GM19468 (cell line): ENCODE results near the gene SLC25A21.
"Not testable (repeated sequence)": the region's sequence is repeated elsewhere in the genome, so short reads cannot be mapped to it uniquely, and the experiment has no call there.

ENCODE experiments used
- ATAC-seq: cut with Tn5 transposase; IDR thresholded peaks from one replicate; pipeline ENCODE4 v1.9.1; 2021; ENCODE audit warnings: mild to moderate bottlenecking, moderate library complexity, moderate number of reproducible peaks; ENCODE audit not compliant: unreplicated experiment; ENCODE audit errors: extremely low read depth

Gene SLC25A21

DNA sequence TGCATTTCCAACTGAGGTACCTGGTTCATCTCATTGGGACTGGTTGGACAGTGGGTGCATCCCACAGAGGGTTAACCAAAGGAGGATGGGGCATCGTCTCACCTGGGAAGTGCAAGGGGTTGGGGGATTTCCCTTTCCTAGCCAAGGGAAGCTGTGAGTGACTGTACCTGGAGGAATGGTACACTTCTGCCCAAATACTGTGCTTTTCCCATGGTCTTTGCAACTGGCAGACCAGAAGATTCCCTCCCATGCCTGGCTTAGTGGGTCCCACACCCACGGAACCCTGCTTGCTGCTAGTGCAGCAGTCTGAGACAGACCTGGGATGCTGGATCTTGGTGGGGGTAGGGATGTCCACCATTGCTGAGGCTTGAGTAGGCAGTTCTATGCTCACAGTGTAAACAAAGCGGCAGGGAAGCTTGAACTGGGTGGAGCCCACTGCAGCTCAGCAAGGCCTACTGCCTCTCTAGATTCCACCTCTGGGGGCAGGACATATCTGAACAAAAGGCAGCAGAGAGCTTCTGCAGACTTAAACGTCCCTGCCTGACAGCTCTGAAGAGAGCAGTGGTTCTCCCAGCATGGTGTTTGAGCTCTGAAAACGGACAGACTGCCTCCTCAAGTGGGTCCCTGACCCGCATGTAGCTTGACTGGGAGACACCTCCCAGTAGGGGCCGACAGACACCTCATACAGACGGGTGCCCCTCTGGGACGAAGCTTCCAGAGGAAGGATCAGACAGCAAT, 15.6 kb upstream of the SLC25A21 start:
- ATAC-seq, result not testable (repeated sequence)

DNA sequence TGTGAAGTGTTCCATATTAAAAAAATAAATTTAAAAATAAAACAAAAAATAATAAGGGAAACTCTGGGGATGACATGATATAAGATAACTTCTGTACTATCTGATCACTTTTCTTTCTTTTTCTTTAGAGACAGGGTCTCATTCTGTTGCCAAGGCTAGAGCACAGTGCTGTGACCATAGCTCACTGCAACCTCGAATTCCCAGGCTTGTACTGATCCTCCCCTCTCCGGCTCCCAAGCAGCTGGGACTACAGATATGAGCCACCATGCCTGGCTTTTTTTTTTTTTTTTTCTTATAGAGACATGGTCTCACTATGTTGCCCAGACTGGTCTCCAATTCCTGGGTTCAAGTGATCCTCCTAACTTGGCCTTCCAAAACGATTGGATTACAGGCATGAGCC, 14.9 kb upstream of the SLC25A21 start:
- no peak for ATAC-seq

DNA sequence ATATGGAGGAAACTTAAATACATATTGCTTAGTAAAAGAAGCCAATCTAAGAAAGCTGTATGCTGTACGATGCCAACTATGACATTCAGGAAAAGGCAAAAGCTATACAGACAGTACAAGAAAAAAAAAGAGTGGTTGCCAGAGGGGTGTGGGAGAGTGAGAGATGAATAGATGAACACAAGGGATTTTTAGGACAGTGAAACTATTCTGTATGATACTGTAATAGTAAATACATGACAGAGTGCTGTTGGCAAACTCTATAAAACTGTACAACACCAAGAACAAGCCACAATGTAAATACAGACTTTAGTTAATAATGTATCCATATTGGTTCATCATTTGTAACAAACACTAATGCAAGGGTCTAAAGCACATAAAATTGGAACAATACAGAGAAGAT, 14.5 kb upstream of the SLC25A21 start:
- no peak for ATAC-seq

DNA sequence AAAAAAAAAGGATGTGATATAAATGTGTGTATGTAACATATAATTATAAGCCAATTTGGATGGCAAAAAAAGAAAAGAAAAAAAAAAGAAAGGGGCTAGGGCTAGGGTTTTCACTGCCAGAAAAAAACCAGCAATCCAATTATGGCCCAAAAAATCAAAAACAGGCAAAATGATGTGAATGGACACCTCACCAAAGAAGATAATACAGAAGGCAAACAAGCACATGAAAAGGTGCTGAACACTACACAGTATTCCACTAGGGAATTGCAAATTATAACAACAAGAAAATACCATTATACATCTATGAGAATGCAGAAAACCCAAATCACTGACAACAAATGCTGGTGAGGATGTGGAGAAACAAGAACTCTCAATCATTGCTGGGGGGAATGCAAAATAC, 13.3 kb upstream of the SLC25A21 start:
- ATAC-seq, result no peak

DNA sequence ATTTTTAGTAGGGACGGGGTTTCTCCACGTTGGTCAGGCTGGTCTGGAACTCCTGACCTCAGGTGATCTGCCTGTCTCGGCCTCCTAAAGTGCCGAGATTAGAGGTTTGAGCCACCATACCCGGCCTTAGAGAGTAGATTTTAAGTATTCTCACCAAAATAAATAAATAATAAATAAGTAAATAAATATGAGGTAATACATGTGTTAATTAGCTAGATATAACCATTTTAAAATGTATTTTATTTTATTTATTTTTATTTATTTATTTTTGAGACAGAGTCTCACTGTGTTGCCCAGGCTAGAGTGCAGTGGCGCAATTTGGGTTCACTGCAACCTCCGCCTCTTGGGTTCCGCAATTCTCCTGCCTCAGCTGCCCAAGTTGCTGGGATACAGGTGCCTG, 12.1 kb upstream of the SLC25A21 start:
- ATAC-seq, result not testable (repeated sequence)

DNA sequence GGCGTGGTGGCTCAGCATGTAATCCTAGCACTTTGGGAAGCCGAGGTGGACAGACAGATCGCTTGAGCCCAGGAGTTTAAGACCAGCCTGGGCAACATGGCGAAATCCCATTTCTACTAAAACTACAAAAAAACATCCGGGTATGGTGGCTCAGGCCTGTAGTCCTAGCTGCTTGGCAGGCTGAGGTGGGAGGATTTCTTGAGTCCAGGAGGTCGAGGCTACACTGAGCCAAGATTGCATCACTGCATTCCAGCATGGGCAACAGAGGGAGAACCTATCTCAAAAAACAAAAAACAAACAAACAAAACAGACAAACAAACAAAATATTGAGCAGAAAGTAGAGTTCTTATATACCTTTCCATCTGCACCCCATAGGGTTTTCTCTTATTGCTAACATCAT, 9.0 kb upstream of the SLC25A21 start:
- no peak for ATAC-seq

DNA sequence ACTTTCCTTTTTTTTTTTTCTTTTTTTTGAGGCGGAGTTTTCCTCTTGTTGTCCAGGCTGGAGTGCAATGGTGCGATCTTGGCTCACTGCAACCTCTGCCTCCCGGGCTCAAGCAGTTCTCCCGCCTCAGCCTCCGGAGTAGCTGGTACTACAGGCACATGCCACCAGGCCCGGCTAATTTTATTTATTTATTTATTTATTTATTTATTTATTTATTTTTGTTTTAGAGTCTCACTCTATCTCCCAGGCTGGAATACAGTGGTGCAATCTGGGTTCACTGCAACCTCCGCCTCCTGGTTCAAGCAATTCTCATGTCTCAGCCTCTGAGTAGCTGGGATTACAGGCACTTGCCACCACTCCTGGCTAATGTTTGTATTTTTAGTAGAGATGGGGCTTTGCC, 8.5 kb upstream of the SLC25A21 start:
- not testable (repeated sequence) for ATAC-seq

DNA sequence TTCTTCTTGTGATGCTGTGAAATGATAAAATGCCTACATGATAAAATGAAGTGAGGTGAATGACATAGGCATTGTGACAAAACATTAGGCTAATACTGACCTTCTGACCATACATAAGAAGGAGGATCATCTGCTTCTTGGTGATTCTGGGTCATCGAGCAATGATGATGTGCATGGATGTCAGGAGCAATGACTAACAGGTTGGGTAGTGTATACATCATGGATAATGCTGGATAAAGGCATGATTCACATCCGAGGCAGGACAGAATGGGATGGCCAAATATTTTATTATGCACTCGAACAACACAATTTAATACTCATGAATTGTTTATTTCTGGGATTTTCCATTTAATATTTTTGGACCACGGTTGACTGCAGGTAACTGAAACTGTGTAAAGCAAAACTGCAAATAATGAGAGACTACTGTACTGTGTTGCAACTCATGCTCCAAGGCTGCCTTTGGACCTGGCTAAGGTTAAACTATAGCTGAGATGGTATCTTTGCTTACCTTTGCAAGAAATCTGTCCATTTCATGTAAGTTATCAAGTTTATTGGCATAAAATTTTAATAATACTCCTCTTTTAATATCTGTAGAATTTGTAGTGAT, 7.6 kb upstream of the SLC25A21 start:
- no peak for ATAC-seq

DNA sequence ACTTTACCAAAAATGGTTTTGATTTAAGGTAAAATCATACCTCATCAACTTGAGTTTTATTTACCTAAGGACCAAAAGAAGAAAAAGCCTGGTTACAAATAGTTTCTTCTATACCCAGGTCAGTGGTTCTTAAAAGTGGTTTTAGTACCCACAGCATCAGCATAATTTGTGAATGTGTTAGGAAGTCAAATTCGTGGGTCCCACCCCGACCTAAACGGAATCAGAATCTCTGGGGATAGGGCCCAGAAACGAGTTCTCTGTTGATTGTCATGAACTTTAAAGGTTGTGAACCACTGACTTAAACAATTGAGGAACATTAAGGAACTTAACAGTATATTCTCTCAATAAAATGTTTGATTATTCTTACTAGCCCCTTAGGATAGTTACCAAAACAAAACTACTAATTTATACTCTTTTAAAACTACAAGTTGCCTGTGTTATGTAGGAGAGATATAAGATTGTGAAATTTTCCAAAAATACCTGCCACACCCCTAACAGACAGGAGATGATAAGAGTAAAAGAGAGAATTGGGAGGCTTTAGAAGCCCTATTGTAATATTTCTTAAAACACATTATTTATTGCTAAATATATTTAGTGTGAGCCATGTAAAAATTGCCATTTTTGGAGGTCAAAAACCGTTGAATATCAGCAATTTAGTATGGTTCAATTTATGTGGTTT, 669 bp upstream of the SLC25A21 start:
- ATAC-seq, result no peak

DNA sequence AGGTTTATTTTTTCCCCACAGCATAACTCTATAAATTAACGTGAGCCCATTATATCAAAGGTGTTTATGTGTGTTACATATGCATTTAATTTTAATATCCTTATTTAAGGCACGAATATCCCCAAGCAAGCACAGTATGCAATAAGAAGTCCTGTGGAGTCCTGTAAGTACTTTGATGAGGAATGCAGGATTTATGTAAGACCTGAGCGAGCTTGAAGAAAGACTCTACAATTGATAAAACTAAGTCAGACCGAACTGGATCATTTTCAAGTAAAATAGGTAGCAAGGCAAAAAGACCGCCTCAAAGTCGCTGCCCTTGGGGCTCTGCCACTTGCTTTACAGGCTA, 755 bp downstream of the SLC25A21 start:
- no peak for ATAC-seq

DNA sequence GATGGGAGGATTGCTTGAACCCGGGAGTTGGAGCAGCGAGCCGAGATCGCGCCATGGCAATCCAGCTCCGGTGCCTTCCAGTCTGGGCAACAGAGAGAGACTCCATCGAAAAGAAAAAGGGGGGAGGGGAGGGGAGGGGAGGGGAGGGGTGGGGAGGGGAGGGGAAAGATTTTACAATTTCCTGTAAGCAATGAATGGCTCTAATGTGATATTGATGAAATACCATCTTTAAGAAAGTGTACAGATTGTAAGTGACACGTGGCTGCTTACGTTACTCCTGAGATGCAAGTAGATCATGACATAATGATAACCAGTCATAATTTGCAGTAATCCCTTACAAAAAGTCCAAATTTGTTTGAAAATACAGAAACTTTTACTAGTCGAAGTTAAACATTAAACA, 1.4 kb downstream of the SLC25A21 start:
- no peak for ATAC-seq

DNA sequence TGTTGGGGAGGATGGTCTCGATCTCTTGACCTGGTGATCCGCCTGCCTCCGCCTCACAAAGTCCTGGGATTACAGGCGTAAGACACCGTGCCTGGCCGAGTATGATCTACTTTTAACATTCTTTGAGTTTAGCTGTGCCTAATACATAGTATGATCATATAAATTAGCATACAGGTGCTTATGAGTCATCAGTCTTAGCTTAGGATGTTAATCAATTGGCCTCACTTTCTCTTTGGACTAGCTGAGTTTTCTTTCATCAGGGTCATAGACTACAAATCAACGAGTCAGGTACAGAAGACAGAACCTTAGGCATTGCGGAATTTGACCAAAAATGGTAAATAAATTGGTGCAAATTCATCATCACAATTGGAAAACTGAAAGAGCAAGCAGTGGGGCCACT, 2.2 kb downstream of the SLC25A21 start:
- no peak for ATAC-seq

DNA sequence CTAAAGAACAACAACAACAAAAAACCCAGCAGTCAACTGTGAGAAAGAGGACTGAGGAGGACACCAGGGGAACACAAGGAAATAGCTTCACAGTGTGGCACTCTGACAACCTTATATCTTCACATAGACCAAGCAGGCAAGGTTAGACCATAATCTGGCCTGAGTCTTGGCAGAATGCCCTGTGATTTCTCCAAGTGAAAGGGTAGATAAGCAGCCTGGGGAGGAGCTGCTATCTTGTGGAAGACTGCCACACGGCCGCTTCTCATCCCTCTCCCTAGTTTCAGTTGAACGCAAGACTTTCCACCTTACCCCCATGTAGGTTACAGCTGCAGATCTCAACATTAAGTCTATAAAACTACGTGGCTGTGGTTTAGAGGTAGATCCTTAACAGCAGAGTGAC, 3.7 kb downstream of the SLC25A21 start:
- ATAC-seq, result no peak

DNA sequence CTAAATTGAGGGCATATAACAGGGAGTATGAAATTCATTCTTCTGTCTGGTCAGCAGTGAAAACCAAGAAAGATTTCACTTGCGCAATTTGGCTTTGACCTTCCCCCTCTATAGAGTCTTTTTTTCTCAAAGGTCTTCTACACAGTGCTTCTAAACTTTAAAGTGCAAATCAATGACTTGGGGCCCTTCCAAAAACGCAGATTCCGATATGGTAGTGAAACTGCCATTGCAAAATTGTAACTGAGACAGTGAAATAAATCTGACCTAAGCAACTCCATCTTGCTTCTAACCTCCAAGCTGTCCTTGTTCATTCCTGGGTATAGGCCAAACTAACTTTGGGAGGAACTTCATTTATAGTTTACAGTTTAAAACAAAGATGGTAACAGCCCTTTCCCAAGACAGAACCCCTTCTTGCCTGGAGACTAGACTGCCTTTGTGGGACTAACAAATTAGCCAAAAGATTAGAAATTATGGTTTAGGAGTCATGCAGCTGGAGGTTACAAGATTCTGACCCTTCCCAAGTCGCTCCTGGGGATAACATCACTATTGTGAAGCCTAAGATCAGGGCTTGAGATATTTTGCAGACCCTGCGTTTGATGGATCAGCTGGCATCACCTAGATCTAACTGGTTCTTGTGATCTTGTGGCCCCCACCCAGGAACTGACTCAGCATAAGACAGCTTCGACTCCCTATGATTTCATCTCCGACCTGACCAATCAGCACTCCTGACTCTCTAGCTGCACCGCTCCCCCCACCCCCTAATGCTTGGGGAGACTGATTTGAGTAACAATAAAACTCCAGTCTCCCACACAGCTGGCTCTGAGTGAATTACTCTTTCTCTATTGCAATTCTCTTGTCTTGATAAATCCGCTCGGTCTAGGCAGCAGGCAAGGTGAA, 5.0 kb downstream of the SLC25A21 start:
- no peak for ATAC-seq

DNA sequence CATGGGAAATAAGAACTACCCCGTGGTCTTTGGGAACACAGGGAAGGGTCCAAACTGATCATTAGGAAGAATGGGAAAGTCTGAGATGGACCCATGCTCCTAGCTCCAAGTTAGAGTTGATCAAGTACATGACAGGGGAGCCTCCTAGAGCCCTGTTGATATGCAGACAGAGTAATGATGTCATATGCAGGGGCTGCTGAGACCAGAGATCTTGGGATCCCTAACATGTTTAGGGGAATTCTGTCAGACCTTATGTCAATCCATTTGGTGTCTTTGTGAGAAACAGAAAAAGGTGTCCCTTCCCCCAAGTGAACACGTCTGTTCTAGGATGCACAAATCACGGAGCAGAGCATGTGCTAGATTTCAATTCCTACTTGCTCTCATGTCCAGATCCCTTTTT, 6.6 kb downstream of the SLC25A21 start:
- no peak for ATAC-seq

DNA sequence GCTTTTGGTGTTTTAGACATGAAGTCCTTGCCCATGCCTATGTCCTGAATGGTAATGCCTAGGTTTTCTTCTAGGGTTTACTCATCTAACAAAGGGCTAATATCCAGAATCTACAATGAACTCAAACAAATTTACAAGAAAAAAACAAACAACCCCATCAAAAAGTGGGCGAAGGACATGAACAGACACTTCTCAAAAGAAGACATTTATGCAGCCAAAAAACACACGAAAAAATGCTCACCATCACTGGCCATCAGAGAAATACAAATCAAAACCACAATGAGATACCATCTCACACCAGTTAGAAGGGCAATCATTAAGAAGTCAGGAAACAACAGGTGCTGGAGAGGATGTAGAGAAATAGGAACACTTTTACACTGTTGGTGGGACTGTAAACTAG, 10.1 kb downstream of the SLC25A21 start:
- ATAC-seq, result not testable (repeated sequence)

DNA sequence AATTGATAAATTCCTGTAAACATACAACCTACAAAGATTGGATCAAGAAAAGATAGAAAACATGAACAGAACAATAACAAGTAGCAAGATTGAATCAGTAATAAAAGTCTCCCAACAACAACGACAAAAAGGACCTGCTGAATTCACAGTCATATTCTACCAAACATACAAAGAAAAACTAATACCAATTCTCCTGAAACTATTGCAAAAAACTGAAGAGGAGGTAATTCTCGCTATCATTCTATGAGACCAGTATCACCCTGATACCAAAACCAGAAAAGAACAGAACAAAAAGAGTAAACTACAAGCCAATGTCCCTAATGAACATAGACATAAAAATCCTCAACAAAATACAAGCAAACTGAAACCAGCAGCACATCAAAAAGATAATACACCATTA, 14.4 kb downstream of the SLC25A21 start:
- ATAC-seq, result no peak

DNA sequence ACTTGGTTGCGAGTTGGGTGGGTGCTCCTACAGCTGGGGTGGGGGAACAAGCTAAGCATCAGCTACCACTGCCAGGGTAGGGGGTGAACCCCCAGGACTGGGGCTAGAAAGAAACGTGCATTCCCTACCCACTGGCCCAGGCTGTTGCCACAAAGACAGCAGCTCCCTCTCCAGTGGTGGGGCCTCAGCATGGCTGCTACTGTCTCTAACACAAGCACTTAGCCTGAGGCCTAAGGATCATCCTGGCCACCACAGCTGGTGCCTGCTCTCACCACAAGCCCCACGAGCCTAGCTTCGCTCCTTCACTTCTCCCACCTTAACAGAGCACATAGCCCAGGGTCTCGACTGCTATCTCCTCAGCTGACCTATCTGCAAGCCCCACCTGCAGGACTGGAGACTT, 18.9 kb downstream of the SLC25A21 start:
- ATAC-seq, result no peak

DNA sequence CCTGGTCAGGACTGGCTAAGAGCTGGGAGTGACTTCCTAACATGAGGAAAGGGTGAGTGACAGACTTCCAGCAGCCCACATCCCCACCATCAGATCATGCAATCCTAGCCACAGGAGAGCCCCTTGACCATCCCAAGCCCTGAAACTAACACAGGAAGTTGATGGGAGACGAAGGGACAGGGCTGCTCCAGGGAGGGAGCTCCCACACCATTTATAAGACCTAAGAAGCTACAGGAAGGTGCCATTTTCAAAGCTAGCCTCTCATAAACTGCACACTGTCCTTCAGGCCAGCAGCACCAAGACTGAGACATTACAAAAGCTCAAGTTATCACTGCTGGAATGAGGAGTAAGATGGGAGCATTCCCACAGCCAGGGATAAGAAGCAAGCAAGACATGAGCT, 19.4 kb downstream of the SLC25A21 start:
- no peak for ATAC-seq

DNA sequence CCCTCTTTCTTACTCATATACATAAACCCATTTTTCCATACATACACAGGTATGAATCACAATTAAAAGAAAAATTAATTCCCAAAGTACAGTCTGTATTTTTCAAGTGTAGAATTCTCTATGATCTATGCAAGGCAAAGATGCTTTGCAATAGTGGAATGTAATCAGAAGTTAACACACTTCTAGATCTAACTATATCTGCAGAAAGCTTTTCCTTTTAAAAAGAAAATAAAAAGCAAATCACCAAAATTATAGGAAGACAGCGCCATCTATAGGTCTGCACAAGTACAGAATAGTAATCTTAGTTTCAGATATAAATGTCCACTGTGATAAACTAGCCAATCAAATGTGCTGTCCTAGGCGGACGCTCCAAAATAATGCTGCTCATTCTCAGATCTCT, 22.0 kb downstream of the SLC25A21 start:
- no peak for ATAC-seq
